ENCODE results near the gene ZNF320. TPM values are rescaled to one million over a fixed set of nuclear protein-coding genes. Genes with fewer than 3 reads are reported as not detected.

ZNF320 gene
- total and polyA plus RNA-seq, 9 of the 15 experiments (the other 6 are each of a cell fraction or from before 2014, with no cell fraction given), result 5.4 to 25.6 (median 11.7) TPM

DNA sequence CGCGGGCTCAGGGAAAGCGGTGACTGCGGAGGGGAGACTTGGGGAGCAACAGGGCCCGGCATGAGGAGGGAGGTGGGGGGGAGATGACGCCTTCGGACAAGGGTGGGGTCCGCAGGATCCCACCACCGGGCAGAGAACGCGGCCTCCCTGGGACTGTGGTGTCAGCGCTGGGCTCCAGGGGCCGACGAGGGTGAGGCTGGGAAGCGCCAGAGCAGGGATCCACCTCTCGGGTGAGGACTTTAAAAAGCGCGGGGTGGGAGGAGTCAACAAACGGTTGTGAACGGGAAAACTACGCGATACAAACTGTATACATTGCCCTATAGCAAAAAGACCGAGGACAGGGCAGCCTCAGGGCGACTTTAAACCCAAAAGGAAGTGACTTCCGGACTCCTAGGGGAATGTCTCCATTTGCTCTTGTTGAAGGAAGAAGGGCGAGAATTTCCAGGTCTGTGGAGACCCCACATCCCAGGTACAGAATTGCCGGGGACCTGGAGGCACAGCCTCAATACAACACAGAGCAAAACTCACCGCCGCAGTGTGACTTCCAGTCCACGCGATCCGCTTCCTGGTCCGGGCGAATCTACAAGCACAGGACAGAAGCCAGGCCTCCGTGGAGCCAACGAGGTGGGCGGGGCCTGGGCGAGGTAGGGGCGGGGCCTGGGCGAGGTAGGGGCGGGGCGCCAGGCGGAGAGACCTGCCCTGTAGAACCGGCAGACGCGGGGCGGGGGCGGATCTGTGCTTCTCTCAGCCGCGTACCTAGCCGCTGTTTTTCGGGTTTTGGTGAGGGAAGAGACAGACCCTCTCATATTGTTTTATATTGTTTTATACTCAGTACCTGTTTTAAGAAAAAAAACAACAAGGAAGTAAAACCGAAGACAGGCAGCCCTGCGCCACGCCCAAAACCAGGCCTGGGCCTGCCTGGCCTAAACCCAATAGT, 25.7 kb upstream of the ZNF320 start, which contains the start of gene ZNF888 (continued):
- no peak for TF ChIP-seq CTBP1 (IDR thresholded peaks at IDR 0.05; ENCODE audit: borderline replicate concordance)
- peak; percentile 74 for TF ChIP-seq RBFOX2 (IDR thresholded peaks at IDR 0.05; ENCODE audit: low read depth, low read length)
- no peak for TF ChIP-seq SMAD3 (CRISPR knock-in tag; conservative IDR thresholded peaks at IDR 0.05)
- no peak for TF ChIP-seq BACH1 (tag; IDR thresholded peaks at IDR 0.05)
- 0 out of 2 replicates have a peak, but pooled peaks have one; percentile 17 for TF ChIP-seq SOX6 (IDR thresholded peaks at IDR 0.05)
- no peak for TF ChIP-seq ZNF717 (CRISPR knock-in tag; IDR thresholded peaks at IDR 0.05)
- TF ChIP-seq FOXK2 (conservative IDR thresholded peaks at IDR 0.05 in 1 of 2, IDR thresholded peaks at IDR 0.05 in 1 of 2; ENCODE audit: low read depth in 2 of 2), result 0 out of 4 replicates have a peak, but pooled peaks have one; percentile 26 to 43
- no peak for TF ChIP-seq PCBP2 (IDR thresholded peaks at IDR 0.05; ENCODE audit: low read depth, low read length, poor library complexity, severe bottlenecking)
- TF ChIP-seq GATAD2B (IDR thresholded peaks at IDR 0.05; ENCODE audit: borderline replicate concordance), result no peak
- TF ChIP-seq ZNF444 (CRISPR knock-in tag; IDR thresholded peaks at IDR 0.05), result no peak
- peak; percentile 65 for TF ChIP-seq RBM22 (IDR thresholded peaks at IDR 0.05; ENCODE audit: low read depth, low read length, poor library complexity, severe bottlenecking)
- TF ChIP-seq CREBBP (IDR thresholded peaks at IDR 0.05; ENCODE audit: low read depth, low read length), result no peak
- peak; percentile 45; the same call in 1 of the 2 replicates for TF ChIP-seq NFRKB (IDR thresholded peaks at IDR 0.05; ENCODE audit: low read depth)
- TF ChIP-seq POLR2G (IDR thresholded peaks at IDR 0.05; ENCODE audit: low read depth, low read length), result peak; percentile 80
- 0 out of 2 replicates have a peak, but pooled peaks have one; percentile 41 for TF ChIP-seq ZBTB1 (CRISPR knock-in tag; IDR thresholded peaks at IDR 0.05; ENCODE audit: borderline replicate concordance, low read depth)
- no peak for TF ChIP-seq FIP1L1 (IDR thresholded peaks at IDR 0.05; ENCODE audit: low read depth, low read length, poor library complexity, severe bottlenecking)
- TF ChIP-seq EP300 (IDR thresholded peaks at IDR 0.05; ENCODE audit: low read length), result 0 out of 2 replicates have a peak, but pooled peaks have one; percentile 3
- peak; percentile 37; the same call in 1 of the 2 replicates for TF ChIP-seq CHD2 (IDR thresholded peaks at IDR 0.05; ENCODE audit: low read depth, low read length)
- peak; percentile 86 for TF ChIP-seq ZKSCAN8 (CRISPR knock-in tag; IDR thresholded peaks at IDR 0.05)
- TF ChIP-seq SMAD1 (IDR thresholded peaks at IDR 0.05; ENCODE audit: low read depth, low read length, partially characterized antibody), result no peak
- TF ChIP-seq POLR2AphosphoS2 (IDR thresholded peaks at IDR 0.05; ENCODE audit: low read length), result peak; percentile 82; the same call in 1 of the 2 replicates
- no peak for TF ChIP-seq HLTF (IDR thresholded peaks at IDR 0.05)
- no peak for TF ChIP-seq ZNF589 (CRISPR knock-in tag; IDR thresholded peaks at IDR 0.05; ENCODE audit: low read depth)
- peak; percentile 71; the same call in 1 of the 2 replicates for TF ChIP-seq CBX1 (IDR thresholded peaks at IDR 0.05; ENCODE audit: low read depth)
- no peak for TF ChIP-seq CBX3 (IDR thresholded peaks at IDR 0.05; ENCODE audit: borderline replicate concordance in 1 of 2, low read length in 2 of 2)
- TF ChIP-seq XRCC5 (IDR thresholded peaks at IDR 0.05; ENCODE audit: low read depth, low read length), result no peak
- TF ChIP-seq ZNF778 (CRISPR knock-in tag; IDR thresholded peaks at IDR 0.05), result no peak
- peak in 1 of 2 experiments; percentile 76; a peak in 2 of 4 replicates for TF ChIP-seq MAZ (CRISPR knock-in tag; conservative IDR thresholded peaks at IDR 0.05 in 1 of 2, IDR thresholded peaks at IDR 0.05 in 1 of 2)
- TF ChIP-seq POLR2AphosphoS5 (IDR thresholded peaks at IDR 0.05; ENCODE audit: control insufficient read depth, insufficient read depth, low read depth, low read length), result peak; percentile 87

Measured in K562 (cell line).